Spleen (tissue), 11 donors: Measurements from ENCODE around the gene EML6. TPM values are rescaled to one million over a fixed set of nuclear protein-coding genes. Genes with fewer than 3 reads are reported as not detected.

Experiments used
- DNase-seq: peaks from one replicate; pipeline ENCODE4 v3.0.0-alpha.2; 2020
- H3K27ac ChIP-seq, 8 donors: fragments of 200-600 bp; sonication (generic) in 7 of 8; 1 replicate in 4 of 8; 2 replicates in 4 of 8; pipeline versions ENCODE4 v1.5.0 to v1.8.0; 2016 to 2021; ENCODE audit warnings: inconsistent platforms in 4 of 8, mild to moderate bottlenecking in 4 of 8, moderate library complexity in 1 of 8
- H3K27me3 ChIP-seq, 7 donors: fragments of 200-600 bp; sonication (generic) in 6 of 7; replicated peaks in 1 of 7; 1 replicate in 4 of 7; 2 replicates in 3 of 7; pipeline versions ENCODE4 v1.5.0 to v1.8.0; 2016 to 2021; ENCODE audit warnings: inconsistent platforms in 3 of 7, mild to moderate bottlenecking in 1 of 7
- H3K36me3 ChIP-seq, 6 donors: fragments of 200-600 bp; sonication (generic) in 5 of 6; 1 replicate in 4 of 6; 2 replicates in 2 of 6; pipeline versions ENCODE4 v1.5.0 to v1.8.0; 2016 to 2021; ENCODE audit warnings: inconsistent platforms in 2 of 6
- H3K4me1 ChIP-seq, 6 donors: fragments of 200-600 bp; sonication (generic) in 5 of 6; 1 replicate in 3 of 6; 2 replicates in 3 of 6; pipeline versions ENCODE4 v1.5.0 to v1.8.0; 2016 to 2021; ENCODE audit warnings: inconsistent platforms in 3 of 6
- H3K4me3 ChIP-seq, 8 donors: fragments of 200-600 bp; sonication (generic) in 7 of 8; 1 replicate in 4 of 8; 2 replicates in 4 of 8; pipeline versions ENCODE4 v1.5.0 to v1.8.0; 2016 to 2021; ENCODE audit warnings: inconsistent platforms in 4 of 8, mild to moderate bottlenecking in 4 of 8, moderate library complexity in 2 of 8
- H3K9me3 ChIP-seq, 8 donors: fragments of 200-600 bp; sonication (generic) in 7 of 8; 1 replicate in 4 of 8; 2 replicates in 4 of 8; pipeline versions ENCODE4 v1.5.0 to v1.8.0; 2016 to 2021; ENCODE audit warnings: inconsistent platforms in 4 of 8
- POLR2A ChIP-seq, 3 donors: fragments of 450-650 bp; IDR thresholded peaks; one replicate each; pipeline ENCODE4 v1.5.1; 2017; ENCODE audit warnings: antibody characterized with exemption in 3 of 3, mild to moderate bottlenecking in 1 of 3
- POLR2AphosphoS5 ChIP-seq, 3 donors: sonication (generic); formaldehyde crosslinking; IDR thresholded peaks; one replicate each; pipeline ENCODE4 v1.5.1; 2017; ENCODE audit warnings: antibody characterized with exemption in 3 of 3
- WGBS, 5 donors: extraction: QIAGEN DNeasy Blood & Tissue Kit in 3 of 5; methylation state at CpG; one replicate each; pipeline versions ENCODE4 v1.1.5 to v1.1.7; 2013 to 2018; 5-methylcytosine and 5-hydroxymethylcytosine counted together
- intact Hi-C: fragments of 100-400 bp; cut with DNase I; formaldehyde crosslinking; loops from one replicate; pipeline ENCODE4 v1.15.0; 2023; ENCODE audit warnings: low total_unique reads
- polyA plus RNA-seq, 3 donors: library from polyadenylated mRNA; stranded (reverse); fragments of 200-250 nt; gene quantifications; one replicate each; pipeline ENCODE4 v1.2.1, GENCODE V29; 2013
- total RNA-seq, 7 donors: library from RNA; depleted of rRNA in 3 of 7; stranded (reverse); fragments of >200 nt in 3 of 7; fragmentation: NEBNext Ultra II Directional in 4 of 7; extraction: Animal tissue kit (Norgen Biotek cat#: 25700) in 4 of 7; gene quantifications; one replicate each; pipeline versions ENCODE4 v1.1.0 to v1.2.1, GENCODE V29; 2016 to 2021
- TF ChIP-seq, protein P1 (sequence below), 11 experiments: fragments of 200-600 bp in 7 of 11; fragments of 450-650 bp in 4 of 11; sonication (generic) in 4 of 11; IDR thresholded peaks in 8 of 11; conservative IDR thresholded peaks in 3 of 11; 1 replicate in 7 of 11; 2 replicates in 4 of 11; pipeline versions ENCODE4 v1.4.0 to v1.8.0; 2016 to 2021; ENCODE audit warnings: antibody characterized with exemption in 11 of 11, inconsistent platforms in 4 of 11, mild to moderate bottlenecking in 1 of 11
- donor health status: healthy with polysubstance abuse.
- donor health status: DM: no; HTN: no; CAD: no; lungs with moderate emphysema.
- donor health status: DM: no; HTN: no; CAD: no.
- donor health status: Bipolar disorder and iron deficiency.
- donor health status: healthy.
- donor health status: DM: no; HTN: no; CAD: no.
- donor health status: DM: yes; HTN: yes; CAD: no.

EML6 gene
- total and polyA plus RNA-seq, 10 donors, result 4.7 to 18.2 (median 7.6) TPM

DNA sequence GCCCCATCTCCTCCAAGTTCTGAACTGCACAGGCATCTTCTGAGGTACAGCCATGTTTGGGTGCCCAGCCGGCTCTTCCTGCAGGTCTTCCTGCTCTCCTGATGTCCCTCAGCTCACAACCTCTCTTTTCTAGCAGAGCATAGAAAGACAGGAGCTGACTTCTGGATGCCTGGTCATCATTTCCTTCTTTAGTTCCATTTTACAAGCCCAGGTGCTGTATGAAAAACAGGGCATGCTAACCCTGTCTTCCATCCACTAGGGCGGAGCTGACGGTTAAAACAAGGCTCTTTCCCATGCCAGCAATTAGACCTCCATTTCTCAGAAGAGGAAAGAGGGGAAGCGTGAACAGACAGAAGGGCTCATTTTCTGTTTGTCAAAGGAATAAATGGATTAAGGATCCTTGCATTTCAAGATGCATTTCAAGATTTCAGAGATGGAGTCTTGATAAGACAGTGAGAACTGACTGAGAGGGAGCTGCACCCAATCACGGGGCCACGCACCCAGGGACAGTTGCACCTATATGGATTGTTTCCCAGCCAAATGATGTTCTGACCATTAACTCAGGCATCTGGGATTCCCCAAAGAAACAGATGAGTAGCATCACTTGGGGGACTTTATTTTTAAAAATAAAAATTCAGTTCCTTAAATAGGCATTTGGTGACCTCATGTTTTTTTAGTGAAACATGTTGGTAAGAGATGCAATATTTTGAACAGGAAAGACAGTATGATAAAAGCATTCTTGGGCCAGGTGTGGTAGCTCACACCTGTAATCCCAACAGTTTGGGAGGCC is 45.8 kb upstream of the EML6 start:
- no peaks in the 10 kb centered on the region for H3K9me3 ChIP-seq
- 91 to 95% (median 94%) methylated on average over 6 of the region's 6 CpGs for WGBS, 5 donors
- H3K4me1 ChIP-seq, result peaks cover 6 to 44% (median 31%) of the 10 kb centered on the region in 6 donors
- no peaks in the 10 kb centered on the region for H3K27me3 ChIP-seq
- H3K27ac ChIP-seq, result no peak overlapping the region
- DNase-seq, result no peak
- no peak overlapping the region for H3K4me3 ChIP-seq
- TF ChIP-seq, protein P1, sequence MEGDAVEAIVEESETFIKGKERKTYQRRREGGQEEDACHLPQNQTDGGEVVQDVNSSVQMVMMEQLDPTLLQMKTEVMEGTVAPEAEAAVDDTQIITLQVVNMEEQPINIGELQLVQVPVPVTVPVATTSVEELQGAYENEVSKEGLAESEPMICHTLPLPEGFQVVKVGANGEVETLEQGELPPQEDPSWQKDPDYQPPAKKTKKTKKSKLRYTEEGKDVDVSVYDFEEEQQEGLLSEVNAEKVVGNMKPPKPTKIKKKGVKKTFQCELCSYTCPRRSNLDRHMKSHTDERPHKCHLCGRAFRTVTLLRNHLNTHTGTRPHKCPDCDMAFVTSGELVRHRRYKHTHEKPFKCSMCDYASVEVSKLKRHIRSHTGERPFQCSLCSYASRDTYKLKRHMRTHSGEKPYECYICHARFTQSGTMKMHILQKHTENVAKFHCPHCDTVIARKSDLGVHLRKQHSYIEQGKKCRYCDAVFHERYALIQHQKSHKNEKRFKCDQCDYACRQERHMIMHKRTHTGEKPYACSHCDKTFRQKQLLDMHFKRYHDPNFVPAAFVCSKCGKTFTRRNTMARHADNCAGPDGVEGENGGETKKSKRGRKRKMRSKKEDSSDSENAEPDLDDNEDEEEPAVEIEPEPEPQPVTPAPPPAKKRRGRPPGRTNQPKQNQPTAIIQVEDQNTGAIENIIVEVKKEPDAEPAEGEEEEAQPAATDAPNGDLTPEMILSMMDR (IDR thresholded peaks at IDR 0.05 in 8 of 11, conservative IDR thresholded peaks at IDR 0.05 in 3 of 11), result no peak
- TF ChIP-seq POLR2A (IDR thresholded peaks at IDR 0.05), result no peak
- TF ChIP-seq POLR2AphosphoS5 (IDR thresholded peaks at IDR 0.05), result no peak
- intact Hi-C loops, result no loop called here
- H3K36me3 ChIP-seq, result no peaks in the 10 kb centered on the region

DNA sequence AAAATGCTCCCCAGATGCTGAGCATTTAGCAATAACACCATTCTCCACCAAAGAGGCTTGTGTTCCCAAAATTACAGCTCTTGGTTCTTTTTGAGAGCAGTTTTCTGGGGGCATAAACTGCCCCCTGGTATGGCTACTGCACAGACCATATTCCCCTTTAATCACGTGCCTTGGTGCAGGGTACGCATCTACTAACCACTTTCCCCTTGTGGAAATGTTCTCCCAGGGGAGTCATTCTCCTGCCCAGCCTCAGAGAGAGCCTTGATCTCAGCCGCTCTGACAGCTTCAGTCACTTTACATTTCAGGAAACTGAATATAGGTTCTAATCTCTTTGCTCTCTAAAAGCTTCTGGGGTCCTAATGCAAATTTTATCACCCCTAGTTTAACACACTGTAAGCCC is 44.7 kb upstream of the EML6 start:
- TF ChIP-seq, protein P1 (IDR thresholded peaks at IDR 0.05 in 8 of 11, conservative IDR thresholded peaks at IDR 0.05 in 3 of 11), result no peak
- TF ChIP-seq POLR2A (IDR thresholded peaks at IDR 0.05) (no peak), POLR2AphosphoS5 (IDR thresholded peaks at IDR 0.05) (no peak)
- Histone ChIP-seq H3K9me3 (no peaks in the 10 kb centered on the region), H3K36me3 (no peaks in the 10 kb centered on the region), H3K4me3 (no peak overlapping the region), H3K27me3 (no peaks in the 10 kb centered on the region), H3K27ac (no peak overlapping the region), H3K4me1 (peaks cover 0 to 34% (median 20%) of the 10 kb centered on the region in 6 donors)
- 51 to 70% (median 53%) methylated on average over 3 of the region's 3 CpGs for WGBS, 5 donors
- DNase-seq, result no peak
- intact Hi-C loops, result no loop called here

DNA sequence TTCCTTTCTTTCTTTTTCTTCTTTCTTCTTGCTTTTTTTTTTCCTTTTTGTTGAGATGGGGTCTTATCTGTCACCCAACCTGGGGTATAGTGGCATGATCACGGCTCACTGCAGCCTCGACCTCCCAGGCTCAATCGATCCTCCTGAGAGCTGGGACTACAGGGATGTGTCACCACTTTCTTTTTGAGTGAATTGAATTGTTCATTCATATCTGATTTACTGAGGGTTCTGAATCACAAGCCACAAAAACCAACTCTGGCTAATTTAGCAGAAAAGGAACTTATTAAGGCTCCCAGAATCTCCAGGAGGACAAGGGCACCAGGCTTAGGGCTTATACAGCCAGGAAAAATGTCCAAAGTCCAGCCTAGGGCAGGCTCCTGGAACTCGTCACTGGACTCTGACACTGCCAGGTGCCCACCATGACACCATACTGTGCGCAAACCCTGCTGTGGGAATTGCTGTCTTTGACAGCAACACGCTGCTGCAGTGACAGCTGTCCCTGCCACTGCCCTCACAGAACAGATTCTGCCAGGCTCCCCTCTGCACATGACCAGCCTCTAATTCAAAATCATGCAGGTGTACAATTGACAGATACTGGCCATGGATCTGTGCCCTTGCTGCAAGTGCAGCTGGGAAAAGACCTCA is 42.9 kb upstream of the EML6 start:
- Histone ChIP-seq H3K4me3 (no peak overlapping the region), H3K9me3 (no peaks in the 10 kb centered on the region), H3K27ac (peak overlapping the region in 1 of 8 donors; percentile 40), H3K4me1 (peaks cover 0 to 19% (median 13%) of the 10 kb centered on the region in 6 donors), H3K27me3 (no peaks in the 10 kb centered on the region), H3K36me3 (no peaks in the 10 kb centered on the region)
- no peak for DNase-seq
- WGBS, 5 donors, result 61 to 70% (median 64%) methylated on average over 5 to 6 of the region's 6 CpGs
- no peak for TF ChIP-seq POLR2AphosphoS5 (IDR thresholded peaks at IDR 0.05)
- TF ChIP-seq, protein P1 (IDR thresholded peaks at IDR 0.05 in 8 of 11, conservative IDR thresholded peaks at IDR 0.05 in 3 of 11), result no peak
- TF ChIP-seq POLR2A (IDR thresholded peaks at IDR 0.05), result no peak
- intact Hi-C loops, result no loop called here

DNA sequence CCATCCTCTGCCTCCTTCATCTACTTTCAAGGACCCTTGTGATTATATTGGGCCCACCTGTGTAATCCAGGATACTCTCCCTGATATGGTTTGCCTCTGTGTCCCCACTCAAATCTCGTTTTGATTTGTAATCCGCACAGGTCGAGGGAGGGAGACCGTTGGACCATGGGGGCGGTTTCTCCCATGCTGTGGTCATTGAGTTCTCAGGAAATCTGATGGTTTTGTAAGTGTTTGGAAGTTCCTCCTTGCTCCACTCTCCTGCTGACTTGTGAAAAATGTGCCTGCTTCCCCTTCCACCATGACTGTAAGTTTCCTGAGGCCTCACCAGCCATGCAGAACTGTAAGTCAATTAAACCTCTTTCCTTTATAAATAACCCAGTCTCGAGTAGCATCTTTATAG is 42.0 kb upstream of the EML6 start:
- no peak for DNase-seq
- no peaks in the 10 kb centered on the region for H3K36me3 ChIP-seq
- peak overlapping the region in 1 of 8 donors; percentile 40 for H3K27ac ChIP-seq
- H3K27me3 ChIP-seq, result no peaks in the 10 kb centered on the region
- TF ChIP-seq POLR2AphosphoS5 (IDR thresholded peaks at IDR 0.05), result no peak
- TF ChIP-seq POLR2A (IDR thresholded peaks at IDR 0.05), result no peak
- TF ChIP-seq, protein P1 (IDR thresholded peaks at IDR 0.05 in 8 of 11, conservative IDR thresholded peaks at IDR 0.05 in 3 of 11), result no peak
- peaks cover 0 to 19% (median 13%) of the 10 kb centered on the region in 6 donors for H3K4me1 ChIP-seq
- H3K4me3 ChIP-seq, result no peak overlapping the region
- H3K9me3 ChIP-seq, result no peaks in the 10 kb centered on the region
- intact Hi-C loops, result no loop called here
- 52 to 78% (median 76%) methylated on average over 6 of the region's 6 CpGs for WGBS, 5 donors
